KG1 (cell line): ENCODE results near the gene GLCE.

Source experiments
- DNase-seq: peaks from one replicate; lab custom pipeline; 2025; lab: John Stamatoyannopoulos, UW

The GLCE gene

DNA sequence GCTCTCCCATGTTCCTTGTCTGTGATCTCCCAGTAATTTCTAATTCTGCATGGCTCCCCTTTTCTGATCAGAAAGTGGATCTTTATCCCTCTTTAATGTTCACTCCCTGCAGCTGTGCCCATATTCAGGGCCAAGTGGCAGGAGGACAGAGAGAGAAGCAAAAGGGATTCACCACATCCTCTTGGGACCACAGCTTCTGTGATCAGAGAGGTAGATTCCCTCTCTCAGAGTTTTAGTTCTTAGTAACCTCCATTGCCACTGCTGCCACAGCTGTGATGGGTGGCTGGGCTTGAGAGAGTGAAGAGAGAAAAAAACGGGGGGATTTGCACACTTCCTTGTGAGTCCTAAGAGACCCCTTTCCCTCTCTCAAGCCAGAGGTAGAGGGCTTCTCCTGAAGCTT, 49.2 kb downstream of the GLCE start:
- DNase-seq: no peak

GRCh38 chr15:69210574-69210973, 50.1 kb downstream of the GLCE start:
- DNase-seq: no peak

- DNase-seq: no peak
These were observed 53.4 kb downstream of the GLCE start for GRCh38 chr15:69213786-69214185.

GRCh38 chr15:69215314-69216035, 55.0 kb downstream of the GLCE start:
- no peak for DNase-seq

GRCh38 chr15:69217381-69217780, 56.9 kb downstream of the GLCE start:
- no peak for DNase-seq

- DNase-seq: no peak
These were observed 59.3 kb downstream of the GLCE start for GRCh38 chr15:69219690-69220089.

GRCh38 chr15:69222002-69222474, 61.6 kb downstream of the GLCE start:
- DNase-seq: no peak

- no peak for DNase-seq
These were observed 62.8 kb downstream of the GLCE start for GRCh38 chr15:69223083-69223813.

GRCh38 chr15:69224383-69224782, 63.9 kb downstream of the GLCE start:
- DNase-seq: no peak

DNA sequence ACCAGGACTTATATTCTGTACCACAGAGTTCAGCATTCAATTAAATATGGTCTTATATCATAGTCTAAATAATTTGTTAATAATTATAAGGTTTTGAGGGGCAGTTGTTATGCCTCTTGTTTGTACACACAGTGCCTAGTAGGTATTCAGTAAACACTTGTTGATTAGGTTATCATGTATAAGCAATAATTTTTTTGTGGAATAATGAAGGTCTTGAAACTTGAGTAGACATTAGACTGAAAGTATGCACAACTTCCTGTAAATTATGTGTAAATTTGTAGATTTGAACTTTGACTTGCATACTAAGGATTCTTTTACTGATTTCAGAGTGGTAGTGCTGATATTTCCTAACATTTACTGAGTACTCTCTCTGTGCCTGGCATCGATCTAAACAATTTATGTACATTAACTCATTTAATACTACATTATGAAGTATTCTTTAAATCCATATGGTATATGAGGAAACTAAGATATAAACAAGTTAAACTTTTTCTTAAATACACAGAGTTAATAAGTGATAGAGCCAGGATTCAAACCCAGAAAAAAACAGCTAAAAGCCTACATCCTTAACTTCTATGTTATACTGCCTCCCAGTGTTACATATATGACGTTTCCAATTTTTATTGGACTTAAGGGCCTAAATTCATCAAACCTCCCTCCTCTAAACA, 65.1 kb downstream of the GLCE start:
- DNase-seq: no peak

- DNase-seq: no peak
These were observed 65.6 kb downstream of the GLCE start for GRCh38 chr15:69226023-69226355.

GRCh38 chr15:69232144-69232543, 71.7 kb downstream of the GLCE start:
- no peak for DNase-seq

GRCh38 chr15:69232765-69233164, 72.3 kb downstream of the GLCE start:
- DNase-seq: no peak

- DNase-seq: no peak
These were observed 74.2 kb downstream of the GLCE start for GRCh38 chr15:69234676-69235075.

DNA sequence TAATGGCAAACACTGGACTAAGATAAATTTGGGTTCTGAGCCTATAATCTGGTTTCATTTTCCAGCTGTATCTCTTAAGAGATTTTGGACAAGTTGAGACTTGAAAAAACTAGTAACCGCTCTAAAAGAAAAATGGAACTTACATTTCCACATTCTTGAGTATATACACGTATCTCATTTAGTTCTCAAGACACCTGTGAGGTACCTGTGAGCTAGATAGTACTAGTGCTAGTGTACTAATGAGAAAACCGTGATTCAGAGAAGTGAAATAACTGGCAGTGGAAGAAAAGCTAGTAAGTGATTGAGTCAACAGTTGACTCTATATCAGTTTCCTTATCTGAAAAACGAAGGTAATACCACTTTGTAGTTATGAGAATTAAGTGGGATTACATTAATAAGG, 76.1 kb downstream of the GLCE start:
- no peak for DNase-seq

- DNase-seq: no peak
These were observed 77.3 kb downstream of the GLCE start for GRCh38 chr15:69237718-69238117.

GRCh38 chr15:69244798-69245197, 84.4 kb downstream of the GLCE start:
- no peak for DNase-seq

GRCh38 chr15:69253156-69253555, 92.7 kb downstream of the GLCE start:
- no peak for DNase-seq

DNA sequence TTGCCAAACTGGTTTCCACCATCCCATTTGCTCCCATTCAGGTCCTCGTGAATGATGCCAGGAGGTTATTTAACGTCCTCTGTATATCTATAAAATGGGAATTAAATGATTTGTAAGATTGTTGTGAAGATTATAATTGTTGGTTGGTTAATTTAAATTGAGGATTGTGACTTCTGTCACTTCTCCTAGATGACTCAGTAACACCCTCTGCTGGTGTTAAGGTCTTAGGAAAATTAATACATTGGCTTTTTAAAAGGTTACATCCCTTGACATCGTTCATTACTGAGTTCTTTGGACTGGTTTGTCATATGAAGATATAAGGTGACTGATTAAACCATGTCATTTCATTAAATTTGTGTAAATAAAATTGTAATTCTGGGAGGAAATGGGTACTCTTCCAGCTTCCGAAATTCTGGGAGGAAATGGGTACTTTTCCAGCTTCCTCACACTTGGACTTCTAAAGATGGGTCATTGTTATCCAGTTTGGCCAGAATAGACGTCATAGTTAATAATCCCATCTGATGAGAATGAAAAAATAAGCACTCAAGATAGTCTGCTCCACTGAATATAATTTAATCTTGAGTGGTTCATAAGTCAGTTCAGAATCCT, 105.0 kb downstream of the GLCE start:
- peak; percentile 7 for DNase-seq

GRCh38 chr15:69271217-69271616, 110.8 kb downstream of the GLCE start:
- no peak for DNase-seq

- DNase-seq: no peak
These were observed 111.7 kb downstream of the GLCE start for GRCh38 chr15:69272139-69272538.

DNA sequence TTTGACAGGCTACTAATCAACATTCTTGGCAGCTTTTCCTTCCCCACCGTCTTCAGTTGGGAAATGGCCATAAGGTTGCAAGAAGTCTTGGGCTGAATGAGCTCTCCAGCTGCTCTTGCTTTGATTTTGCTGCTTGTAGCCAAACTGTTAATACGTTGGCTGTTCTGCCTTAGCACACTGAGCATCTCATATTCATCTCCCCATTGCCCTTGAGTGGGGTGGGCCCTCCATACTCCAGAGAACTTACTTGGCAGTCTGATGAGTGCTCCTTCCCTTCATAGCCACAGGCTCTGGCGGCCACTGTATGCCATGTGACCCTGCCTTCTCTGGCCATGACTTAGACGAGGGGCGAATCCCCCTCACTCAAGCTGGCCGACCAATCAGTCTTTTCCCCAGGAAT, 112.5 kb downstream of the GLCE start:
- no peak for DNase-seq
